Upper lobe of left lung (tissue), 6 donors: ENCODE data around the gene RASEF. TPM values are rescaled to one million over a fixed set of nuclear protein-coding genes. Genes with fewer than 3 reads are reported as not detected.
"Not testable (repeated sequence)": the region's sequence is repeated elsewhere in the genome, so short reads cannot be mapped to it uniquely, and the experiment has no call there.

ENCODE experiments used
- ATAC-seq, 2 donors: fragments of 200-7000 bp; cut with Tn5 transposase; one replicate each; pipeline ENCODE4 v1.9.1; 2022; ENCODE audit warnings: mild to moderate bottlenecking in 2 of 2, moderate library complexity in 2 of 2; ENCODE audit not compliant: low FRiP score in 2 of 2
- DNase-seq, 2 donors: peaks; one replicate each; pipeline ENCODE4 v3.0.0-alpha.2; 2019 to 2020
- H3K27ac ChIP-seq, 4 donors: fragments of 200-600 bp; sonication (generic); one replicate each; pipeline ENCODE4 v1.5.1; 2016 to 2019
- H3K27me3 ChIP-seq, 4 donors: fragments of 200-600 bp; sonication (generic); one replicate each; pipeline ENCODE4 v1.5.1; 2017 to 2019
- H3K36me3 ChIP-seq, 4 donors: fragments of 200-600 bp; sonication (generic); one replicate each; pipeline ENCODE4 v1.5.1; 2016 to 2019
- H3K4me1 ChIP-seq, 4 donors: fragments of 200-600 bp; sonication (generic); one replicate each; pipeline ENCODE4 v1.5.1; 2018 to 2019
- H3K4me3 ChIP-seq, 4 donors: fragments of 200-600 bp; sonication (generic); one replicate each; pipeline ENCODE4 v1.5.1; 2017 to 2019; ENCODE audit warnings: mild to moderate bottlenecking in 2 of 4, moderate library complexity in 1 of 4
- H3K9me3 ChIP-seq, 4 donors: fragments of 200-600 bp; sonication (generic); one replicate each; pipeline ENCODE4 v1.5.1; 2018 to 2019
- CTCF ChIP-seq, 6 experiments: fragments of 450-650 bp in 4 of 6; fragments of 200-600 bp in 2 of 6; sonication (generic) in 2 of 6; IDR thresholded peaks; one replicate each; pipeline ENCODE4 v1.5.1; 2016 to 2019; ENCODE audit warnings: antibody characterized with exemption in 6 of 6
- EP300 ChIP-seq, 4 donors: sonication (generic); formaldehyde crosslinking; IDR thresholded peaks; one replicate each; pipeline ENCODE4 v1.5.1; 2017; ENCODE audit warnings: antibody characterized with exemption in 4 of 4, control low read depth in 2 of 4
- POLR2A ChIP-seq, 4 donors: fragments of 450-650 bp; IDR thresholded peaks; one replicate each; pipeline ENCODE4 v1.5.1; 2016 to 2017; ENCODE audit warnings: antibody characterized with exemption in 4 of 4, mild to moderate bottlenecking in 2 of 4
- POLR2AphosphoS5 ChIP-seq, 2 donors: sonication (generic); formaldehyde crosslinking; IDR thresholded peaks; one replicate each; pipeline ENCODE4 v1.5.1; 2017; ENCODE audit warnings: antibody characterized with exemption in 2 of 2
- WGBS, 2 donors: methylation state at CpG; one replicate each; pipeline ENCODE4 v1.1.5; 2017 to 2018; 5-methylcytosine and 5-hydroxymethylcytosine counted together
- total RNA-seq, 6 donors: library from RNA; depleted of rRNA in 4 of 6; stranded (reverse); fragments of >200 nt in 4 of 6; gene quantifications; one replicate each; pipeline versions ENCODE4 v1.1.0 to v1.2.1, GENCODE V29; 2016 to 2021
- donor health status: DM: no; HTN: no; CAD: no; lungs with moderate emphysema.
- donor health status: DM: no; HTN: yes; CAD: no; lungs with severe emphysema.

The RASEF gene
- total RNA-seq, 6 donors from 2014 or later: 14.5 to 90.0 (median 18.0) TPM

GRCh38 chr9:82938426-82939218 lies 124.3 kb downstream of the RASEF start:
- TF ChIP-seq POLR2AphosphoS5 (IDR thresholded peaks at IDR 0.05) (no peak), EP300 (IDR thresholded peaks at IDR 0.05) (no peak), POLR2A (IDR thresholded peaks at IDR 0.05) (no peak), CTCF (IDR thresholded peaks at IDR 0.05) (no peak)
- WGBS, 2 donors: 67 to 90% methylated on average over 3 of the region's 3 CpGs
- Histone ChIP-seq H3K4me1 (no peaks in the 10 kb centered on the region), H3K27ac (no peak overlapping the region), H3K4me3 (no peak overlapping the region), H3K27me3 (no peaks in the 10 kb centered on the region), H3K9me3 (no peaks in the 10 kb centered on the region), H3K36me3 (no peaks in the 10 kb centered on the region)
- ATAC-seq (no peak), DNase-seq (no peak)

- H3K9me3 ChIP-seq, H3K36me3 ChIP-seq, H3K27me3 ChIP-seq, ATAC-seq, H3K4me1 ChIP-seq, H3K27ac ChIP-seq, H3K4me3 ChIP-seq: not testable (repeated sequence)
- WGBS, 2 donors: 94 to 96% methylated on average over 7 of the region's 7 CpGs
- peak in 1 of 2 donors; percentile 60 for DNase-seq
Observed at GRCh38 chr9:82936561-82936960, 126.4 kb downstream of the RASEF start.

- H3K9me3 ChIP-seq: no peaks in the 10 kb centered on the region
- WGBS, 2 donors: 53 to 65% methylated on average over 2 of the region's 2 CpGs
- no peaks in the 10 kb centered on the region for H3K27me3 ChIP-seq
- no peak overlapping the region for H3K4me3 ChIP-seq
- H3K36me3 ChIP-seq: no peaks in the 10 kb centered on the region
- TF ChIP-seq CTCF (IDR thresholded peaks at IDR 0.05) (no peak), POLR2AphosphoS5 (IDR thresholded peaks at IDR 0.05) (no peak), EP300 (IDR thresholded peaks at IDR 0.05) (no peak), POLR2A (IDR thresholded peaks at IDR 0.05) (no peak)
- no peaks in the 10 kb centered on the region for H3K4me1 ChIP-seq
- H3K27ac ChIP-seq: no peak overlapping the region
- ATAC-seq (no peak), DNase-seq (no peak)
Observed at GRCh38 chr9:82934949-82935348, 128.0 kb downstream of the RASEF start.

GRCh38 chr9:82934025-82934424 lies 128.9 kb downstream of the RASEF start:
- WGBS, 2 donors: 65 to 74% methylated on average over 1 of the region's 1 CpG
- ATAC-seq, H3K9me3 ChIP-seq, H3K36me3 ChIP-seq, DNase-seq, H3K4me1 ChIP-seq, H3K4me3 ChIP-seq, H3K27me3 ChIP-seq, H3K27ac ChIP-seq: not testable (repeated sequence)

GRCh38 chr9:82930116-82930515 lies 132.8 kb downstream of the RASEF start:
- no peak for DNase-seq

More at GRCh38 chr9:82930116-82930515, 132.8 kb downstream of the RASEF start:
- H3K9me3 ChIP-seq: no peaks in the 10 kb centered on the region
- no peak for ATAC-seq
- TF ChIP-seq CTCF (IDR thresholded peaks at IDR 0.05): no peak
- no peak for TF ChIP-seq POLR2A (IDR thresholded peaks at IDR 0.05)
- no peak for TF ChIP-seq POLR2AphosphoS5 (IDR thresholded peaks at IDR 0.05)
- no peak for TF ChIP-seq EP300 (IDR thresholded peaks at IDR 0.05)
- H3K4me1 ChIP-seq: no peaks in the 10 kb centered on the region
- no peak overlapping the region for H3K4me3 ChIP-seq
- H3K27me3 ChIP-seq: no peaks in the 10 kb centered on the region
- no peaks in the 10 kb centered on the region for H3K36me3 ChIP-seq
- no peak overlapping the region for H3K27ac ChIP-seq
